ENCODE results near the gene KCNC2. TPM values are rescaled to one million over a fixed set of nuclear protein-coding genes. Genes with fewer than 3 reads are reported as not detected.

Gene KCNC2
- polyA plus RNA-seq, 2 donors, result 0.04 TPM; not detected in 1

Other genes starting within 250 kb of the KCNC2 start
- gene CAPS2, start 120.5 kb upstream of the KCNC2 start, polyA plus RNA-seq, result 1 to 10 TPM; 1.6 to 2.1 TPM
- gene GLIPR1L1, start 124.8 kb upstream of the KCNC2 start, polyA plus RNA-seq, result not detected
- gene GLIPR1L2, start 181.2 kb upstream of the KCNC2 start, polyA plus RNA-seq, result under 1 TPM; 0.14 to 0.22 TPM